Measurements from ENCODE around the gene MYL4.
"Not testable (repeated sequence)": the region's sequence is repeated elsewhere in the genome, so short reads cannot be mapped to it uniquely, and the experiment has no call there.

MYL4 gene

GRCh38 chr17:47223460-47223859, 14.3 kb downstream of the MYL4 start:
- Histone ChIP-seq H3K9me3 (ENCODE audit: severe bottlenecking) (peaks cover 10% of the 10 kb centered on the region), H3K27ac (no peak overlapping the region), H3K36me3 (no peaks in the 10 kb centered on the region), H3K27me3 (ENCODE audit: insufficient read depth, low read depth, severe bottlenecking) (no peaks in the 10 kb centered on the region), H3K4me3 (ENCODE audit: low read depth, low read length) (no peak overlapping the region)
- DNase-seq = no peak
- TF ChIP-seq, protein P1, sequence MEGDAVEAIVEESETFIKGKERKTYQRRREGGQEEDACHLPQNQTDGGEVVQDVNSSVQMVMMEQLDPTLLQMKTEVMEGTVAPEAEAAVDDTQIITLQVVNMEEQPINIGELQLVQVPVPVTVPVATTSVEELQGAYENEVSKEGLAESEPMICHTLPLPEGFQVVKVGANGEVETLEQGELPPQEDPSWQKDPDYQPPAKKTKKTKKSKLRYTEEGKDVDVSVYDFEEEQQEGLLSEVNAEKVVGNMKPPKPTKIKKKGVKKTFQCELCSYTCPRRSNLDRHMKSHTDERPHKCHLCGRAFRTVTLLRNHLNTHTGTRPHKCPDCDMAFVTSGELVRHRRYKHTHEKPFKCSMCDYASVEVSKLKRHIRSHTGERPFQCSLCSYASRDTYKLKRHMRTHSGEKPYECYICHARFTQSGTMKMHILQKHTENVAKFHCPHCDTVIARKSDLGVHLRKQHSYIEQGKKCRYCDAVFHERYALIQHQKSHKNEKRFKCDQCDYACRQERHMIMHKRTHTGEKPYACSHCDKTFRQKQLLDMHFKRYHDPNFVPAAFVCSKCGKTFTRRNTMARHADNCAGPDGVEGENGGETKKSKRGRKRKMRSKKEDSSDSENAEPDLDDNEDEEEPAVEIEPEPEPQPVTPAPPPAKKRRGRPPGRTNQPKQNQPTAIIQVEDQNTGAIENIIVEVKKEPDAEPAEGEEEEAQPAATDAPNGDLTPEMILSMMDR (IDR thresholded peaks at IDR 0.05; ENCODE audit: low read depth, low read length) = no peak

- H3K27me3 ChIP-seq (ENCODE audit: insufficient read depth, low read depth, severe bottlenecking); H3K36me3 ChIP-seq; H3K27ac ChIP-seq; DNase-seq; H3K9me3 ChIP-seq (ENCODE audit: severe bottlenecking); H3K4me3 ChIP-seq (ENCODE audit: low read depth, low read length): not testable (repeated sequence)
These were observed 14.9 kb downstream of the MYL4 start for GRCh38 chr17:47224077-47224476.

DNA sequence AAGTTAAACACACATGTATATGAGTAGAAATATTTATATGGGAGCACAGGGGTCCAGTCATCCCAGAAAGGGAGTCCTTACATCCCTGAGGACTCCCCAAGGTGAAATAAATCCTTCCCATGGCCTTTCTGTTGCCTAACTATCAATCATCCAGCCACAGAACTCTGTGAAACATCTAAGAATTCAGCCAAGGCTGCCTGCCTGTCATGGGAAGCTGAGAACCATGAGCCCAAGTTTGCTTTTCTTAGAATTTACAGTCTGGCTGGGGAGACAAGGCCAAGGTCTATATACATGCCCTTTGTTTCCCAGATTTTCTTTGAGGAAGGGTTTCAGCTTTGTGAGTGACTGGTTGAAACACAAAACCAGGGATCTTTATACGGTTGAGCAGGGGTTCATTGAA, 15.8 kb downstream of the MYL4 start:
- no peak for DNase-seq
- no peak overlapping the region for H3K27ac ChIP-seq

GRCh38 chr17:47225436-47225858, 16.3 kb downstream of the MYL4 start:
- DNase-seq = no peak

More for the DNA sequence above, 15.8 kb downstream of the MYL4 start:
- Histone ChIP-seq H3K9me3 (ENCODE audit: severe bottlenecking) (peaks cover 10% of the 10 kb centered on the region), H3K4me3 (ENCODE audit: low read depth, low read length) (no peak overlapping the region), H3K27me3 (ENCODE audit: insufficient read depth, low read depth, severe bottlenecking) (no peaks in the 10 kb centered on the region), H3K36me3 (no peaks in the 10 kb centered on the region)
- TF ChIP-seq, protein P1 (IDR thresholded peaks at IDR 0.05; ENCODE audit: low read depth, low read length) = no peak

DNA sequence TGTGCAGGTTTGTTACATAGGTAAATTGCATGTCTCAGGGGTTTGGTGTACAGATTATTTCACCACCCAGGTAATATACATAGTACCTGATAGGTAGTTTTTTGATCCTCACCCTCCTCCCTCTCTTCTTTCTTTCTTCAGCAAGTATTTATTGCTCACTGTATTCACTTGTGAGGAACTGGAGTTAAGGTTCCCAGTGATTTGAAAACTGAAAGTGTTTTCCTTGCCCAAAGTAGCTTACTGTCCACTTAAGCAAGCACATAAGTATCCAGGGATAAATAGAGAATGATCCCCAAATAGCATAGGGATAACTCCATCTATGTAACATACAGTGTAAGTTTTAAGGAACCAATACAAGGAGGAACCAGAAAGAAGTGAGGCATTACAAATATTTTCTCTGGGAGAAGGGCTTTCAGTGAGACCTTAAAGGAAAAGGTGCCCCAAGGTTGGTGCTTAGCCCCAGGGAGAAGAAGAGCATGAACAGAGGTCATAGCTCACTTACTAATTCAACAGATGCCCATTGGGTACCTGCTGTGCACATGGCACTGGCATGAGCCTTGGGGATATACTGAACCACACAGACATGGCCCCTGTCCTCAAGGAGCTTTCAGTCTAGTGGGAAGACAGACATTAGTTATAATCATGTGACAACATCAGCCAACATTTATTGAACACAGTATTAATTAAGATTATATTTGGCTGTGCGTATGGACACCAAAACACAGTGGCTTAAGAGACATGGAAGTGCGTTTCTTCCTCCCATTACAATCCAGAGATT, 17.0 kb downstream of the MYL4 start:
- Histone ChIP-seq H3K27me3 (ENCODE audit: insufficient read depth, low read depth, severe bottlenecking) (no peaks in the 10 kb centered on the region), H3K4me3 (ENCODE audit: low read depth, low read length) (no peak overlapping the region), H3K27ac (no peak overlapping the region), H3K9me3 (ENCODE audit: severe bottlenecking) (peaks cover 10% of the 10 kb centered on the region), H3K36me3 (no peaks in the 10 kb centered on the region)
- no peak for DNase-seq
- TF ChIP-seq, protein P1 (IDR thresholded peaks at IDR 0.05; ENCODE audit: low read depth, low read length) = no peak

More at GRCh38 chr17:47225436-47225858, 16.3 kb downstream of the MYL4 start:
- no peaks in the 10 kb centered on the region for H3K36me3 ChIP-seq
- no peaks in the 10 kb centered on the region for H3K27me3 ChIP-seq (ENCODE audit: insufficient read depth, low read depth, severe bottlenecking)
- peaks cover 10% of the 10 kb centered on the region for H3K9me3 ChIP-seq (ENCODE audit: severe bottlenecking)
- no peak overlapping the region for H3K4me3 ChIP-seq (ENCODE audit: low read depth, low read length)
- H3K27ac ChIP-seq = no peak overlapping the region
- TF ChIP-seq, protein P1 (IDR thresholded peaks at IDR 0.05; ENCODE audit: low read depth, low read length) = no peak

DNA sequence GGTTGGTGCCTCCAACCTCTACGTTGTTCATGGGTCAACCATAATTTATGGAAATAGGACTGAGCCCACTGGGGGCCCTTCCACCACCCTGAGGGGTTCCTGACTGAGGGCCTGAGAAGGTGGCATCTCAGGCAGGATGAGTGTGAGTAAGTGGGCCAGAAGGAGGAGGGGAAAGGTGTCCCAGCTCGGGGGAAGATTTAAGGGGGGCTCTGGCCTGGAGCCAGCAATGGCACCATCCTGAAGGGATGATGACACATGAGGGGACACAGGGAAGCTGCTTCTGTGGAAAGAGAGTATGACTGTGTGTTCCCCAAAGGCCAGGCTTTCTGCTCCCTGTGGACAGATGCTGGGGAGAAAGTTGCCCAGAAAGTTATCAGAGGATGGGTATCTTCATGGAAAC, 18.7 kb downstream of the MYL4 start:
- H3K27ac ChIP-seq = no peak overlapping the region
- no peaks in the 10 kb centered on the region for H3K36me3 ChIP-seq
- TF ChIP-seq, protein P1 (IDR thresholded peaks at IDR 0.05; ENCODE audit: low read depth, low read length) = no peak
- peaks cover 10% of the 10 kb centered on the region for H3K9me3 ChIP-seq (ENCODE audit: severe bottlenecking)
- H3K4me3 ChIP-seq (ENCODE audit: low read depth, low read length) = no peak overlapping the region
- DNase-seq = no peak
- no peaks in the 10 kb centered on the region for H3K27me3 ChIP-seq (ENCODE audit: insufficient read depth, low read depth, severe bottlenecking)

All from WERI-Rb-1 (cell line).